Middle frontal gyrus (tissue), 1 donor: Measurements from ENCODE around the gene FNDC5.
"Not testable (repeated sequence)": the region's sequence is repeated elsewhere in the genome, so short reads cannot be mapped to it uniquely, and the experiment has no call there.

Experiments
- DNase-seq: peaks from one replicate; pipeline ENCODE4 v3.0.0-alpha.2; 2015; ENCODE audit warnings: low spot score; ENCODE audit errors: extremely low spot score

The FNDC5 gene

GRCh38 chr1:32870615-32871363 lies at the start of gene FNDC5:
Gene FNDC5 (minus strand): TSS chr1:32870912.
- no peak for DNase-seq

DNA sequence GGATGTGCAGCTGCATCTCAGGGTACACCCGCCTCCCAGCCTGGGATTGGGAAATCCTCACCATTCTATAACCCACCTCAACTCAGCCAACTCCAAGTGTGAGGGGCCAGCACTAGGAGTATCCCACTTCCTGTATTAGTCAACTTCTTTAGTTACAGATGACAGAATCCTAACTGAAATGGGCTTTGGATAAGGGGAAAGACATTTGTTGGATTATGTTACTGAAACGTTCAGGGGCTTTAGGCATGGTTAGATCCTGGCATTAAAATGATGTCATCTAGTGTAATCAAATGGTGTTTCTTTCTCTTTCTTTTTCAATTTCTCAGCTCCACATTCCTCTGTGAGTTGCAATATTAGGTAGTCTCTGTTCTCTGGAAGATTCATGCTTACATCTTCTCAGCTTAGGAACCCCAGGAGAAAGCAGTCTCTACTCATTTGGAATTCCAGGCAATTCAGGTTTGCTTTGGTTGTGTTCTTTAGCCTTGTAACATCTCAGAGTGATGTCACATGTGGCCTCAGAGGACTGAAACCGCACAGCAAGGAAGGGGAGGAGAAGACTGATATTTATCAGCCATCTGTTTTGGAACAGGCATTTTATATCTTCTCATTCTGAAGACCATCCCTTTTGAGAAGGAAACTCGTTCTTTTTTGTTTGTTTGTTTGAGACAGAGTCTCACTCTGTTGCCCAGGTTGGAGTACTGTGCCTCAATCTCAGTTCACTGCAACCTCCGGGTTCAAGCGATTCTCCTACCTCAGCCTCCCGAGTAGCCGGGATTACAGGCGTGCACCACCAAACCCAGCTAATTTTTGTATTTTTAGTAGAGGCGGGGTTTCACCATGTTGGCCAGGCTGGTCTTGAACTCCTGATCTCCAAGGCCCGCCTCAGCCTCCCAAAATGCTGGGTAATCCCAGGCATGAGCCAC lies 49.4 kb upstream of the FNDC5 start:
- no peak for DNase-seq

- no peak for DNase-seq
These were observed 47.5 kb upstream of the FNDC5 start for GRCh38 chr1:32918179-32918578.

DNA sequence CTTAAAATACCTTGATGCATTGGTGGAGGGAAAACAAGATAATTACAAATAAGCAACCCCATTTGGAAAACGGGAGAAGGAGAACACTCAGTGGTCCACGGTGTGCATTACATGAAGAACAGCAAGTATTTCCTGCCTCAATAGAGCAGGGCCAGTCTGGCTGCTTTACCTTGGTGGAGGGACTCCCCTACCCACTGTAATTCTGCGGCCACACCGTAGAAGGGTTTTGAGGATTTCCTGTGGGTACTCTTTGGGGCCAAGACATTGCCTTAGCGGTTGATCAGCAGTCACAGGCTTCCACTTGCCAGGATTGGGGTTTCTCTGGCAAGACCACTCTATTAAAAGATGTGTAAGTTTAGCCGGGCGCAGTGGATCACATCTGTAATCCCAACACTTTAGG lies 46.8 kb upstream of the FNDC5 start:
- no peak for DNase-seq

GRCh38 chr1:32915766-32916706 lies 45.3 kb upstream of the FNDC5 start:
- no peak for DNase-seq

DNA sequence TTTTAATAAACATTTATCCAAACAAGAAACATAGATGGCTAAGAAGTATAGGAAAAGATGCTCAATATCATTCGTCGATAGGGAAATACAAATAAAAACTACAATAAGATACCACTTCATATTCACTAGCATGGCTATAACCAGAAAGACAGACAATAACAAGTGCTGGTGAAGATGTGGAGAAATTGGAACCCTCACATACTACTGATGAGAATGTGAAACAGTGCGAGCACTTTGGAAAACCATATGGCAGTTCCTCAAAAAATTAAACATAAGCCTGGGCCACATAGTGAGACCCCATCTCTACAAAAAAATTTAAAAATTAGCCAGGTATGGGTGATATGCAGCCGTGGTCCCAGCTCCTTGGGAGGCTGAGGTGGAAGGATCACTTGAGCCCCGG lies 39.6 kb upstream of the FNDC5 start:
- no peak for DNase-seq

- no peak for DNase-seq
These were observed 36.7 kb upstream of the FNDC5 start for GRCh38 chr1:32907435-32907834.

GRCh38 chr1:32906654-32907053 lies 35.9 kb upstream of the FNDC5 start:
- DNase-seq: no peak

DNA sequence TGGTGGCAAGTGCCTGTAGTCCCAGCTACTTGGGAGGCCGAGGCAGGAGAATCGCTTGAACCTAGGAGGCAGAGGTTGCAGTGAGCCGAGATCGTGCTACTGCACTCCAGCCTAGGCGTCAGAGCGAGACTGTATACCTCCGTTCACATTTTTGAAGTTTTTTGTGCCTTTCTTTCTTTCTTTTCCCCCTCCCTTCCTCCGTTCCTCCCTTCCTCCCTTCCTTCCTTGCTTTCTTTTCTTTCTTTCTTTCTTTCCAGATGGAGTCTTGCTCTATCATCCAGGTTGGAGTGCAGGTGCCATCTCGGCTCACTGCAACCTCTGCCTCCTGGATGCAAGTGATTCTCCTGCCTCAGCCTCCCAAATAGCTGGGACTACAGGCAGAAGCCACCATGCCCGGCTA lies 34.9 kb upstream of the FNDC5 start:
- not testable (repeated sequence) for DNase-seq

- DNase-seq: no peak
These were observed 34.1 kb upstream of the FNDC5 start for GRCh38 chr1:32904797-32905196.

- DNase-seq: no peak
These were observed 33.5 kb upstream of the FNDC5 start for GRCh38 chr1:32903991-32904785.

DNA sequence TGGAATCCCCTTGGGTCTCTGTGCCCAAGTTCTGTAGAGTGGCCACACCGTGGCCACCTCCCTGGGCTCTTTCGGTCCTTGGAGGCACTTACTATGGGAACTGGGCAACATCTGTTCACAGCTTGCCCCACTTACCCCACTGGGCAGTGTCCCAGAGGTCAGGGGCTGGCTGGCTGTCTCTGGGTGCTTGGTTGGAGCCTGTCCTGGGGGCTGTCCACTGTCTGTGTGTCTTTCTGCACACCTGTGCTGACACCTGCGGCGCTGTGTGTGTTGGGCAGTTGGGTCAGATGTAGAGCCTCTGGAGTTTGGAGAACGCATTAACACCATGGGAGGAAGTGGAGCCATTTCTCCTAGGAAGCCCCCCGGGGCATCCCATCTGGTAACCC lies 31.8 kb upstream of the FNDC5 start:
- DNase-seq: no peak

GRCh38 chr1:32901823-32902534 lies 31.3 kb upstream of the FNDC5 start:
- DNase-seq: no peak

GRCh38 chr1:32900956-32901822 lies 30.5 kb upstream of the FNDC5 start, which contains the start of gene TMEM54:
Gene TMEM54 (minus strand): TSS chr1:32901389. CDS start chr1:32901238, 151 bp downstream.
- no peak for DNase-seq

DNA sequence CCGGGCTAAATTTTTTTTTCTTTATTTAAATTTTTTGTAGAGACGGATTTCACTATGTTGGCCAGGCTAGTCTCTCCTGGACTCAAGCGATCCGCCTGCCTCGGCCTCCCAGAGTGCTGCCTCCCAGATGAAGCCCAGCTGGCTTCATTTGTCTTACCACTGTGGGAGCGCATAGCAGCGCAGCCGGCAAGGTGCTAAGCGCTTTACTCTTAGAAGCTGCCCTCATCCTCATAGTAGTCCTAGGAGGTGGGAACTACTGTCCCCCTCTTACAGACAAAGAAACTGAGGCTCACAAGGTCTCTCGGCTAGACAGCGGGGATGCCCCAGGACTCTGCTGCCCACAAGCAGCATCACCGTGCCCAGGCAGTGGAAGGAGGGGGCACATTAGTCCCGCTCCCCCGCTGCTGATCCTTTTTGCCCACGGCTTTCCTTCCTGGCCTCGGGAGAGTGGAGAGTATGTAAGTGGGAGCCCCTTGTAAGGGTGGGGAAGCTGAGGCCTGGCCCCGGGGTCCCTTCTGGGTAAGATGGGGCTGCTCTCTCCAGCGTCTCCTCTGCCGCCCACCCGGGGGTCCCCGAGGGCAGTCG lies 29.8 kb upstream of the FNDC5 start:
- DNase-seq: no peak

DNA sequence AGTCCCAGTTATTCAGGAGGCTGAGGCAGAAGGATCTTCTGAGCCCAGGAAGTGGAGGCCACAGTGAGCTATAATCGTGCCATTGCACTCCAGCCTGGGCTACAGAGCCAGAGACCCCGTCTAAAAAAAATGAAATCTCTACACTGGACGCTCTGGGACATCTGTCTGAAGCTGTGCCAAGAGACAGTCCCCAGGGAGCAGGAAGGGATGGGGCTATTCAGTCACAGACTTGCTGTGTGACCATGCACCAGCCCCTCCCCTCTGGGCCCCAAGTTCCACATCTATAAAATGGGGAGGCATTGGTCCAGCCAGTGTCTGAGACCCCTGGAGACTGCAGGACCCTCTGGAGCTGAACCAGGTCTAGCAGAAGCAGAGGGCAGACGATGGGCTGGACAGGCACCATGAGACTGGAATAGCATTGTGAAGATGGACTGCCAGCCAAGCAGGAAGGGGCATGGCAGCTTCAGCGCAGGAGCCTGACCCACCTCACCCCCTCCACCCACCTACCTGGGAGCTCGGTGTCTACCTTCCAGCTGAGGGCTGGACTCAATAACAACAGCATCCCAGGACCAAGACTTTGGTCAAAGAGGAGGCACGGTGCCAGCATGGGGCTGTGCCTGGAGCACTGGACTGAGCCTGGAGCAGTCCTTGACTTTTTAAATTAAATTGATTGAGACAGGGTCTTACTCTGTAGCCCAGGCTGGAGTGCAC lies 29.0 kb upstream of the FNDC5 start:
- DNase-seq: no peak

- no peak for DNase-seq
These were observed 28.2 kb upstream of the FNDC5 start for GRCh38 chr1:32898958-32899357.

GRCh38 chr1:32898056-32898455 lies 27.3 kb upstream of the FNDC5 start:
- no peak for DNase-seq
